ENCODE measurements around the gene RASGRF1. TPM values are rescaled to one million over a fixed set of nuclear protein-coding genes. Genes with fewer than 3 reads are reported as not detected.

RASGRF1 gene
- total RNA-seq, 1 experiment from 2014 or later: 0.24 TPM

DNA sequence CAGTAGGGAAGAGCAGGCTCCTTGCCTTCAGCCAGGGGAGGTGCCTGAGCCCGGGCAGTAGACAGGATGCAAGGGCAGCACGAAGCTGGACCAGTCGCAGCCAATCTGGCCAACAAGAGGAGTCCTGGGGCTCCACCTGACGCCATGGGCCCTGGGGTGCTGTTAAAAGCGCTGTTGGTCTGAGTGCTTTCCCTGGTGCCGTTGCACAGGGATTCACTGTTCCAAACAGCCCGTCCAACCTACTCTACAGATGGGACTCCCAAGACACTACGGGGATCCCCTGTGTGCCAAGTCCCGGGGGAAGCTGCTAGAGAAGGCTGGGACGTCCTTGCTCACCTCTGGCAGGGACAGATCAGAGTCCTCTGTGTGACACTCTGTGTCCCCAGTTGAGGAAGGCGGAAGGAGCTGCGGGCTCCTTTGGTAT, 146.4 kb downstream of the RASGRF1 start:
- no peak for DNase-seq (ENCODE audit: low read depth in 1 of 2, low spot score in 2 of 2)
- no peaks in the 10 kb centered on the region for H3K9me3 ChIP-seq (replicated peaks)
- H3K4me1 ChIP-seq (replicated peaks): 0 out of 2 replicates have a peak, but pooled peaks cover 3% of the 10 kb centered on the region
- H3K27me3 ChIP-seq (replicated peaks): peaks cover 8% of the 10 kb centered on the region
- no peak overlapping the region for H3K27ac ChIP-seq
- H3K4me3 ChIP-seq: no peak overlapping the region
- H3K36me3 ChIP-seq: no peaks in the 10 kb centered on the region

DNA sequence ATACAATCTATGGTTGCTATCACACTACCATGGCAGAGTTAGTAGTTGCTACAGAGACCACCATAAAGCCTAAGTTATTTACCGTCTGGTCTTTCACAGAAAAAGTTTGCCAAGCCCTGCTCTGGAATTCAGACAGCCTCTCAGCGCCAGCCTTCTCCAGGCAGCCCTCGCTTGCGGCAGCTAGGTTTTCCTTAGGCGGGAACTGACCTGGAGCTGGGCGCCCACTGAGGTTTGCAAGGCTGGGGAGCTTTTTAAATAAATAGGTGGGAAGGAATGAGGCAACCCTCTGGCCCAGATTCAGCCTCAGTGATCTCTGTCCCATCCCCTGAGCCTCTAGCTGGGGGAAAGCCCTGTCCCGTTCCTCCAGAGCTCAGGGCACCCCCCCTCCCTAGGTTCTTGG, 146.9 kb downstream of the RASGRF1 start:
- no peak overlapping the region for H3K27ac ChIP-seq
- H3K36me3 ChIP-seq: no peaks in the 10 kb centered on the region
- H3K4me3 ChIP-seq: no peak overlapping the region
- 0 out of 2 replicates have a peak, but pooled peaks cover 3% of the 10 kb centered on the region for H3K4me1 ChIP-seq (replicated peaks)
- H3K9me3 ChIP-seq (replicated peaks): no peaks in the 10 kb centered on the region
- DNase-seq (ENCODE audit: low read depth in 1 of 2, low spot score in 2 of 2): no peak
- H3K27me3 ChIP-seq (replicated peaks): peaks cover 12% of the 10 kb centered on the region

DNA sequence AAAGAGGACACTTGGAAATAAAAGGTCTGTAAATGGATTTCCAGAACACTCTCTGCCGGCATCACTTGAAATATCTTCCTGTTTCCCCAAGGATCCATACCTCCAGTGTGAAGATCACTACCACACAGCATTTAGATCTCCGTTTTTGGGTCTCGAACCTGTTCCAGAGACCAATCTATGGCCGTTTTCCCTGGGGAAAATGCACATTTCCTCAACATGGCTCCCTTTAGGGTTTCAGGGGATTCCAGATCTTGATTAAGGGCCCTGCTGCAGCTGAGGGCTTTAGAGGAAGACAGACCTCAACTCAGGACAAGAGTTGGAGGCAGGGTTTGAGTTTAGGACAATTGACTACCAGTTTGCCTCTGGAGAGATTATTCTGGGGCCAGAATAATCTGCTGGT, 147.8 kb downstream of the RASGRF1 start:
- no peak overlapping the region for H3K27ac ChIP-seq

DNA sequence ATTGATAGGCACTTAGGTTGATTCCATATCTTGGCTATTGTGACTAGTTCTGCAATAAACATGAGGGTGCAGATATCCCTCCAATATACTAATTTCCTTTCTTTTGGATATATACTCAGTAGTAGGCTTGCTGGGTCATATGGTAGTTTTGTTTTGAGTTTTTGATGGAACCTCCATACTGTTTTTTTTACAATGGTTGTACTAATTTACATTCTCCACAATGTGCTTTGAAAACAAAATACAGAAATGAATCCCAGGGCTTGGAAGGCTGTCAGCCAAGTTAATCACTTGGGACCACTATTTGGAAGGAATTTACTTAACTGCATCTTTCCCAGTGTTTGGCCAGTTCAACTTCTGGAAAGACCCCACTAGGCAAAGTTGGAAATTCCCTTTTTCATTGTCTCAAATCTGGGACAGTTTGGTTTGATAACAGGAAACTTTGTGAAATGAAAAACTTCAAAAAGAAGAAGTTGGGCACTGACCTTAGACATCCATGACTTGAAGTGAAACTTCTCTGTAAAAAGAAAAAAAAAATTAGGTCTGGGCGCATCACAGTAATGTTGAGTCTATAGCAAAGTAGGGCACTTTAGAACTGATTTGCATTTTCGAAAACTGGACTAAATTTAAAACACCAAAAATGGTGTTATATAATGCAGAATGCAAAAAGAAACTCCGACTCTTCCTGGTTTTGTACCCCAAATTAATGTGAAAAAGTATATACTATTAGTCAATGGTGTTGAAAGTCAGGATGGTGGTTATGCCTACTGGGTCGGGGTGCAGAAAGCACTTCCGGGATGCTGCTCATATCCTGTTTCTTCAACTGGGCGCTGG, 151.7 kb downstream of the RASGRF1 start:
- Histone ChIP-seq H3K4me1 (replicated peaks) (no peaks in the 10 kb centered on the region), H3K9me3 (replicated peaks) (no peaks in the 10 kb centered on the region), H3K36me3 (no peaks in the 10 kb centered on the region), H3K27me3 (replicated peaks) (peaks cover 8% of the 10 kb centered on the region), H3K27ac (no peak overlapping the region), H3K4me3 (no peak overlapping the region)
- DNase-seq (ENCODE audit: low read depth in 1 of 2, low spot score in 2 of 2): no peak

More for the DNA sequence above, 147.8 kb downstream of the RASGRF1 start:
- Histone ChIP-seq H3K27me3 (replicated peaks) (peaks cover 16% of the 10 kb centered on the region), H3K4me3 (no peak overlapping the region), H3K9me3 (replicated peaks) (no peaks in the 10 kb centered on the region), H3K4me1 (replicated peaks) (0 out of 2 replicates have a peak, but pooled peaks cover 3% of the 10 kb centered on the region), H3K36me3 (no peaks in the 10 kb centered on the region)
- DNase-seq (ENCODE audit: low read depth in 1 of 2, low spot score in 2 of 2): no peak

DNA sequence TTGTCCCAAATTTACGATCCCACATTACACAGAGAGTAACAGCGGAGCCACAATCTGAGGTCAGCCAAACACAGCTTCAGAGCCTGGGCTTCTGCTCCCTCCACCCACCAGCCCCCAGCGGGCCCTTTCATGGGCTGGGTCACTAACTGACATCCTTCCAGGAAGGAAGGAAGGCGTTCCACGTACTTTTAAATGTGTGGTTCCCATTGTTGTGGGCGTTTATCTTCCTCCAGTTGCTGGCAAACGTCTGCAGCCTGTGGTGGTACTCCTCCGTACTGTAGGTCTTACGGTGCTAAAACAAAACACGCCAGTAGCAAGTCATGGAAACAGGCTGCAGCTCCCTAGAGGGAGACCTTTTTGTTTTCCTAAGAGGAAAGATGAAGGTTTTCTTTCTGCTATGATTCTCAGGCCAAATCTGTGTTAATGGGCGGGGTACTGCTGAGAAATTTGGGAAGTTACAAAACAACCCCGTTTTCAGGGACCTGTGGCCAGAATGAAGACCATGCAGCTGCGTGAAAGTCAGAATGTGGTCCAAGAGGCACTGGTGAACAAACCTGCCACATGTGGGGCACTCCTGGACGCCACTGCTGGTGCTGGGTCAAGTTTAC, 153.3 kb downstream of the RASGRF1 start:
- no peaks in the 10 kb centered on the region for H3K9me3 ChIP-seq (replicated peaks)
- no peaks in the 10 kb centered on the region for H3K4me1 ChIP-seq (replicated peaks)
- H3K36me3 ChIP-seq: no peaks in the 10 kb centered on the region
- H3K27ac ChIP-seq: no peak overlapping the region
- H3K27me3 ChIP-seq (replicated peaks): peaks cover 8% of the 10 kb centered on the region
- H3K4me3 ChIP-seq: no peak overlapping the region
- DNase-seq (ENCODE audit: low read depth in 1 of 2, low spot score in 2 of 2): no peak

DNA sequence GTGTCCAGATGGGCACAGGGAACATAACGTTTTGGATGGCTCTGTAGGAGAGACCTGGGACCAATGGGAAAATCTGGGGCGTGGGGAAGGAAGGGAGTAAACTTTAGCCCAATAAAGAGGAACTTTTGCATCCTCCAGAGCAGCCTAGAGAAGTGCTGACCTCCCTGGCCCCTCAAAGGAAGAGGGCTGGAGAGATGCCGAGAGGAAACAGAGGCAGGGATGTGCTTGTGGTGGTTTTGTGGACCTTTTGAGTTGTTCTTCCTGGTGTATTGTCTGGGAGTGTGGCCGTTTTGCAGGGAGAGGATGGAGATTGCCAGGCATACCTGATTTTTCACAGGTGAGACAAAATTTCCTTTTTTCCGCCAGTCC, 155.9 kb downstream of the RASGRF1 start:
- Histone ChIP-seq H3K4me3 (no peak overlapping the region), H3K36me3 (no peaks in the 10 kb centered on the region), H3K27ac (no peak overlapping the region), H3K4me1 (replicated peaks) (peaks cover 9% of the 10 kb centered on the region), H3K9me3 (replicated peaks) (no peaks in the 10 kb centered on the region), H3K27me3 (replicated peaks) (peaks cover 8% of the 10 kb centered on the region)
- DNase-seq (ENCODE audit: low read depth in 1 of 2, low spot score in 2 of 2): no peak

DNA sequence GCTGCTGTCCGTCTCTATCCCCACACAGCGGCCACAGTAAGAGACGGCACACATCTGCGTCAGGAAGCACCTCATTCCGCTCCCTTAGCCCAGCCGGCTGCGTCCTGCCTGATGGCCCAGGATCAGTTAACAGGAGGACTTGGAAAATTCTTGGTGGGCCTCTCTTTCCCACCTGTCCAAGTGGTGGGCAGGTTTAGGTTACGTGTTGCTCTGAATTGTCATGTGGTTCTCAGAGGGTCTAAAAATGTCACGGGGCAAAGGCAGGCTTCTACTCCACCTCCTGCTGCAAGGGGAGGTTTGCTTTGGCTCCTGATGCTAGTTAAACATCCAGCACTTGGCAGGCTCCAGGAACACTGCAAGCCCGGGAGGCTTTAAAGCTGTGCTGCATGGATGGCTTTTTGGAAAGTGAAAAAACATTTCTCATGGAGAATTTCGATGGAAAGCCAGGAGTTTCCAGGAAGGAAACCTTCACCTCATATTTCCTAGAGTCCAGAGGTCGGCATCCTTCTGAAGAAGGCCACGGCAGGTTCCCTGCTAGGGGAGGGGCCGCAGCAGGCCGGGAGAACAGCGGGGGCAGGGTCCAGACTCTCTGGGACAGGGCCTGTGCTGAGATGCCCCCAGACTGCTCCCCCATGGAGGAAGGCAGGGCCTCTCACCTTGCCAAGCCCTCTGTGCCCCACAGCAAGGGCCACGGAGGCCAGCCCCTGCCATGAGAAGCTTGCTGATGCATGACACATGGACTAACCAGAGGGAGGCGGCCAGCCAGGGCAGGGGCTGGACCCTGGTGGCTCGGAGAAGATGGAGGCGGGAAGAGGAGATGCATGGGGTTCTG, 156.5 kb downstream of the RASGRF1 start:
- H3K9me3 ChIP-seq (replicated peaks): no peaks in the 10 kb centered on the region
- DNase-seq (ENCODE audit: low read depth in 1 of 2, low spot score in 2 of 2): no peak
- H3K4me3 ChIP-seq: no peak overlapping the region
- H3K27ac ChIP-seq: no peak overlapping the region
- H3K27me3 ChIP-seq (replicated peaks): peaks cover 7% of the 10 kb centered on the region
- H3K4me1 ChIP-seq (replicated peaks): peaks cover 9% of the 10 kb centered on the region
- no peaks in the 10 kb centered on the region for H3K36me3 ChIP-seq

DNA sequence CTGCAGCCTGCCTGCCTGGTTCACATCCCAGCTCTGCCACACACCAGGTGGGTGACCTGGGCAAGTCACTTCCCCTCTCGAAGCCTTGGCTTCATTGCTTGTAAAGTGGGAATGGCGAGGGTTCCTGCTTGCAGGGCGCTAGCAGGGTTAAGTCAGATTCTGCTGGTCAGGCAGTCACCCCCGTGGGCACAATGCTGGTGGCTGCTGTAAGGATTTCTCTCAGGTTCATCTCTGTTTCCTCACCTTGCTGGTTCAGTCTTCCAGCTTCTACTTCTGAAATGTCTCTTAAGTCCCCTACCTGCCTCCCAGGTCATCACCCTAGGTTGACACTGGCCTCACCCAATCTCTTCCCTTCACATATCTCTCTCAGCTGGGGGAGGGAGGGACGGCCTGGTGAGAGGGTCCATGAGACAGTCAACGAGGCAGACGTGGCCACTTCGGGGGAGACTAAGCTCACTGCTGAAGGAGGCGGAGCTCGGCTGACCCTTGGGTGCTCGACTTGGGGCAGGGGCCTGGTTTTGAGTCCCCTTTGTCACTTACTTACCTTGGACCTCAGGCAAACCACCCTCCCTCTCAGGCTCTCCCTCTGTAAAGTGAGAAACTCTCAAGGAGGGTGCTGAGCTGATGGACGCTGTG, 157.3 kb downstream of the RASGRF1 start:
- no peak for DNase-seq (ENCODE audit: low read depth in 1 of 2, low spot score in 2 of 2)
- Histone ChIP-seq H3K27ac (no peak overlapping the region), H3K27me3 (replicated peaks) (no peaks in the 10 kb centered on the region; the same call in 1 of the 2 replicates), H3K4me3 (no peak overlapping the region), H3K9me3 (replicated peaks) (no peaks in the 10 kb centered on the region), H3K36me3 (no peaks in the 10 kb centered on the region), H3K4me1 (replicated peaks) (peaks cover 9% of the 10 kb centered on the region)

DNA sequence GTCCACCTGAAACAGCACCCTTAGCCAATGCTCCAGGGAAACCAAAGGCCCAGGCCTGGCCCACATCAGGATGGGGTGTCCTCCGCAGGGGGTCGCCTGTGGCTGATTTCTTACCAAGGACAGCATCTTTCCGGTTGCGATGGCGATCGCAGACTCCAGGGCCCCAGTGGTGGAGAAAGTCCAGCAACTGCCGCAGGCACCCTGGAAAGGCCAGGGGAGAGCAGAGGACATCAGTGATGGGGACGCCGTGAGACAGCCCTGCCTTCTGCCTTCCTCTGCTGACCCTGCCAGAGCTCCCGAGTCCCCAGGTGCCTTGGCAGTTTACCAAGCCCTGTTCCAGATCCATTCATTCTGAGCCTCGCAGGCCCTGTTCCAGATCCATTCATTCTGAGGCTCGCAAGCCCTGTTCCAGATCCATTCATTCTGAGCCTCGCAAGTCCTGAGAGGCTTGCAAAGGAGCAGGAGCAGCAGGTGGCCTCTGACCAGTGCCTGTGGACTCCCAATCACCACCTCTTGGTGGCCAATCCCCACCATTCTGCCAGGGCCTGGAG, 158.2 kb downstream of the RASGRF1 start:
- DNase-seq (ENCODE audit: low read depth in 1 of 2, low spot score in 2 of 2): no peak
- Histone ChIP-seq H3K36me3 (no peaks in the 10 kb centered on the region), H3K4me1 (replicated peaks) (peaks cover 9% of the 10 kb centered on the region), H3K4me3 (no peak overlapping the region), H3K9me3 (replicated peaks) (no peaks in the 10 kb centered on the region), H3K27me3 (replicated peaks) (no peaks in the 10 kb centered on the region; the same call in 1 of the 2 replicates), H3K27ac (no peak overlapping the region)

DNA sequence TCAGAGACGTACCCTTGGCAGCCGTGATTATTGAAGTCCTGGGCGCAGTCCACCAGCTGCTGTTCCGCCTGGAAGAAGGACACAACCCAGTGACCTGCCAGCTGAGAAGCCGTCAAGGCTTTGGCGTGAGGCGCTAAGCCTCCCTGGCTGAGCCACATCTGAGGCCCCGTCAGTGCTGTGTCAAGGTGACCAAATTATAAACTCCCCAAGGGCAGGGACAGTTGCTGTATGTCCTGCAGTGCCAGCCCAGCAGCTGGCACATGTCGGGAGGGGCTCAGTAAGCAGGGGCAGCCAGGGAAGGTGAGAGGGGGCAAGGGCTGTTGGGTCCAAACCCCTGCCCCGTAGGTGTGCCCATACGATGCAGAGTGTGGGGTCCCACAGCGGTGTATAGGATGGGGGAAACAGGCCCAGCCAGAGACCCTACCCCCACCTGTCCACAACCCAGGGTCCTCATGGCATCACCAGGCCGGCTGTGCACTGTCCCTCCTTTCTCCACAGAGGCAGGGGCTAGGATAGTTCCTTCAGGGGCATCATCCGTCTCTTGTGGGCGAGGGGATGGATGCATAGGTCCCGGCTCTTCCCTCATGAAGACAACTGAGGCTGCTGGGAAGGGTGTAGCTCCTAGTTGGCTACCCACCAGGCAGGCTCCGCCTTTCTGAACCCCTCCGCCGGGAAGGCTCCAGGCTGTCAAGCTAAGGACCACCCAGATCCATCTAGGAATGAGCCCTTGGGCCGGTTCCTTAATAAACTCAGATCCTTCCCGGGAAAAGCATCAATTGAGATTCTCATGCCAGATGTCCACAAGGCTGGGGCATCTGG, 158.9 kb downstream of the RASGRF1 start:
- Histone ChIP-seq H3K4me1 (replicated peaks) (peaks cover 9% of the 10 kb centered on the region), H3K27me3 (replicated peaks) (no peaks in the 10 kb centered on the region; the same call in 1 of the 2 replicates), H3K27ac (no peak overlapping the region), H3K9me3 (replicated peaks) (no peaks in the 10 kb centered on the region), H3K4me3 (no peak overlapping the region), H3K36me3 (no peaks in the 10 kb centered on the region)
- DNase-seq (ENCODE audit: low read depth in 1 of 2, low spot score in 2 of 2): no peak

DNA sequence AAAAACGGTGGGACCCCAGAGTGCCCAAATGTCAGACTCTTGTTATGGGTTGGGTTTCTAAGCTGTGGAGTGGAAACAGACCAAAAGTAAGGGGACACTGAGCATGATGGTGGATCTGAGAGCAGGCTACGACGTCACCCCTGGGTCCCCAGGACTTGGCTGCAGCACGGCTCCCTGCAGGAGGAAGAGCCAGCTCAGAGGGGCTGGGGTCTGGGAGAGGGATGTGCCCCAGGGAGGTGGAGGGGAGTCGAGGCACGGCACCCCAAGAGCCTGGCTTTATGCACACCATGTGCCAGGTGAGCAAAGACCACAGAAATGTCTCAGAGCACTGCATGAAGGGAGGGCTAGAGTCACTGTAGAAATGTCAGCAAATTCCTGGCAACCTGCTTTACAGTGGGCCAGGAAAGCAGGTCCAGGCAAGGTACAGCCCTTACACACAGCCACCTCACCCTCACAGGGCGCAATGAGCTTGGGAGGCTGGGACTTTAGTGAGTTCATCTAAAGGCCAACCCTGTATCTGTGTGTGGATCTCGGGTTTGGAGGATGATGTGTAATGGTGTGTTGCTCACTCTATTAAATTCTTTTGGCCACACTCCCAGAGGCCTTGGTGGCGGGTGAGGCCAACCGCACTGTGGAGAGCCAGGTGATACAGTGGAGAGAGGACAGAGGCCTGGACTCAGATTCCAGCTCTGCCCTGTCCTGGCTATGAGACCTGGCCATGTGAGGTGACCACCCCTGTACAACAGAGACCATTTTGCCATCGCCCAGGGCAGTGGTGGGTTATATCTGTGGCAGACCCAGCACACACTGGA, 159.8 kb downstream of the RASGRF1 start:
- DNase-seq (ENCODE audit: low read depth in 1 of 2, low spot score in 2 of 2): peak; percentile 38 to 59
- Histone ChIP-seq H3K4me1 (replicated peaks) (peaks cover 9% of the 10 kb centered on the region), H3K4me3 (no peak overlapping the region), H3K9me3 (replicated peaks) (no peaks in the 10 kb centered on the region), H3K27me3 (replicated peaks) (no peaks in the 10 kb centered on the region; the same call in 1 of the 2 replicates), H3K27ac (no peak overlapping the region), H3K36me3 (no peaks in the 10 kb centered on the region)

Measured in SJSA1 (cell line).